ENCODE data around the gene AQP2.
A peak's percentile ranks its signal among the peaks of the same experiment; 100 is the strongest.

Gene AQP2

GRCh38 chr12:49941556-49942511 is 8.7 kb upstream of the AQP2 start:
- DNase-seq (ENCODE audit: low read depth) = no peak

DNA sequence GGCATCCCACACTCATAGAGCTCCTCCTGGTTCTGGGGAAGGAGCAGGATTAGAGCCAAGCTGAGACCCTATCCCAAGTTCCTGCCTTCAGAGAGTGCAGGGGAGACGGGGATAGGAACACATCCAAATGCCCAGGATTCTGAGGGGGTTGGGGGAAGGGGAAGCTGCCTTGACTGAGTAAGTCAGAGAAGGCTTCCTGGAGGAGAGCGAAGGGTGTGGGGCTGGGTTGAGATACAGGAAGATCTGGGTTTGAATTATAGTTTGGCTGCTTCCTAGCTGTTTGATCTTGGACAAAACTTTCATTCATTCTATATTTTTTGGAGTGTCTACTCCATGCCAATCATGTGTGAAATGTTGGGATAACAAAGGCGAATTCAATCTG is 8.0 kb upstream of the AQP2 start:
- no peak for DNase-seq (ENCODE audit: low read depth)

DNA sequence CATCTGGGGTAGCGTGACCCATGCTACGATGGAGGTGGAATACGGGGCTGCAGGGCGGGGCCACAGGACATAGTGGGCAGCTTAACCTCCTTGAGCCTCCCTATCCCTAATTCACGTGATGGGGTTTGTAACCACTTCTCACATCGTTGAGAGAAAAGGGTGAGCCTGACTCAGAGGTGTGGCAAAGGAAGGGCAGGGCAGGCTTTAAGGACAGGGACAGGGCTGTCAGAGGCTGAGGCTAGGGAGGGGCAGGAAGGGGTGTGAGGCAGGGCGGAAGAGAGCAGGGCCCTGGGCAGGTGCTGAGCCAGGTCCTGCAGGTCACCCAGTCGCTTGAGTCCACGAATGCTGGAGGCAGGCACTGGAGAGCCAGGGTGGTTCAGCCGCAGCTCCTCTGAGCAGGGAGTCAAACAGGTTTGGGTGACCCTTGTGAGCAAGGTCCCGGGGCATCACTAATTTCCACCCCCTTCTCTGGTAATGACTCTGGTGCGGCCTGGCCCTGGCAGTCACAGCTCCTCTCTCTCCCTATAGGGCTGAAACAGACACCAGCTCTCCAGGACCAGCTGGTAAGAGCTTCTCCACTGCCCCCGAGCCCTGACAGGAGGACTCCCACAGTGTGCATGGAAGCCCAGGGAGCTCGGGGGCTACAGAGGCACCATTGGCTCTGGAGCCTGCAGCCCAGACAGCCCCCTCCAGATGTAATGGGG is 7.5 kb upstream of the AQP2 start:
- no peak for DNase-seq (ENCODE audit: low read depth)

DNA sequence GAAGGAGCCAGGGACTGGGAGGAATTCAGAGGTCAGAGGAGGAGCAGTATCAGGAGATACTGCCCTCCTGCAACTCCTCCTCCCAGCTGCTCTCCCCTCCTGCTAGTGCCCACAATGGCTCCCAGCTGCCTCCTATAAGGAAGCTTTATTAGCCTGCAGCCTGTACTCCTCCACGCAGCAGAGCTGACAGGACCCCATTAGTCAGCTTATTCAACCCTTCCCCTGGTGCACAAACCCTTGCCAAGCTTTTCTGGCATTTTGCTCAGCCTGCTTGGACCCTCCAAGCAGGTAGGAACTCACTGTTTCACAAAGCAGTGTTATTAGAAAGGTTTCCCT is 6.9 kb upstream of the AQP2 start:
- no peak for DNase-seq (ENCODE audit: low read depth)

- DNase-seq (ENCODE audit: low read depth) = no peak
Observed at GRCh38 chr12:49944046-49944445, 6.5 kb upstream of the AQP2 start.

GRCh38 chr12:49944718-49945117 is 5.8 kb upstream of the AQP2 start:
- no peak for DNase-seq (ENCODE audit: low read depth)

GRCh38 chr12:49945394-49946080 is 5.0 kb upstream of the AQP2 start:
- peak; percentile 66 for DNase-seq (ENCODE audit: low read depth)

GRCh38 chr12:49946086-49946485 is 4.5 kb upstream of the AQP2 start:
- DNase-seq (ENCODE audit: low read depth) = no peak

GRCh38 chr12:49946497-49946896 is 4.0 kb upstream of the AQP2 start:
- no peak for DNase-seq (ENCODE audit: low read depth)

GRCh38 chr12:49947593-49948226 is 2.8 kb upstream of the AQP2 start:
- DNase-seq (ENCODE audit: low read depth) = no peak

GRCh38 chr12:49948866-49949845 is 1.4 kb upstream of the AQP2 start:
- DNase-seq (ENCODE audit: low read depth) = no peak

GRCh38 chr12:49949866-49950265 is 671 bp upstream of the AQP2 start:
- DNase-seq (ENCODE audit: low read depth) = no peak

GRCh38 chr12:49951411-49952240 is 1.1 kb downstream of the AQP2 start:
- no peak for DNase-seq (ENCODE audit: low read depth)

DNA sequence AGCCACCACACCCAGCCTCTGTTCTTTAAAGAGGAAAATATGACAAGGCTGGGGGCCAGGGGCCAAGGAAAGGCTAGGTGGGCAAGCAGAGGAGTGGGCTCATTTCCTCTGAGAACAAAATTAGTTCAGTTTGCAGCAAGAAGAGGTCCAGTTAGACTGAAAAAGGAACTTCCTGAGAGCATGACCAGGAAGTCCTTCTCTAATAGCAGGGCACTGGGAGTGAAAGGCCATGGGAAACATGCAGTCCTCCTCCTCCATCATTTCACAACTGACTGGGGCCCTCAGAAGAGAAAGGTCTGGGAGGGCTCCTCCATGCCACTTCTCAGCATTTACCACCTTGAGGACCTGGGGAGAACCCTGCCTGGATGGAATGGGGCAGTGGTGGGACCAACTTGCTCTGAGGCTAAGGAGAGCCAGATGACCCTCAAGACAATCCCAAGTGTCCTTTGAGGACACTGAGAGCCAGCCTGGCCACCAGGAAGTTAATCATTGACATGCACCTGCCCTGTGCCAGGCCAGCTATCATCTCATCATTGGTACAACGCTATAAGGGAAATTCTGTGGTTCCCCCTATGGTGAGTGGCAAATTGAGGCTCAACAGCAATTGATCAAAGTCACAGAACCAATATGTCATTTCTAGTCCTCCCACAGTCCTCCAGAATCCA is 2.0 kb downstream of the AQP2 start:
- no peak for DNase-seq (ENCODE audit: low read depth)

DNA sequence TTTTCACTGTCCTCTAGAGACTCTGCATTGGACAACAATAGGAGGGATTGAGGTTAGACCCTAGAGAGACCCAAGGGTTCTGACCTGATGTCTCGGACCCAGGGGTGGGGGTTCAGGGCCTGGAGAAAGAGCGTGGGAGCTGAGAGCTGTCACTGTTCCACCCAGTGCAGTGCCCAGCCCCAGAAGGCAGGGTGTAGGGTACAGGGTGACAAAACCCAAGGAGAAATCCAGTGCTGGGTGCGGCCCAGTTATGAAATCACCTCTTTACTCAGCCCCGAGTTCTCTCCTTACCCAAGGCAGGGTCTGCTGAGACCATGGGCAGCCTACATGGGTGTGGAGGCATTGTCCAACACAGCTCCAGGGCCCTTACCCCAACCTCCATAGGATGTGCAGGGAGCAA is 2.6 kb downstream of the AQP2 start:
- no peak for DNase-seq (ENCODE audit: low read depth)

DNA sequence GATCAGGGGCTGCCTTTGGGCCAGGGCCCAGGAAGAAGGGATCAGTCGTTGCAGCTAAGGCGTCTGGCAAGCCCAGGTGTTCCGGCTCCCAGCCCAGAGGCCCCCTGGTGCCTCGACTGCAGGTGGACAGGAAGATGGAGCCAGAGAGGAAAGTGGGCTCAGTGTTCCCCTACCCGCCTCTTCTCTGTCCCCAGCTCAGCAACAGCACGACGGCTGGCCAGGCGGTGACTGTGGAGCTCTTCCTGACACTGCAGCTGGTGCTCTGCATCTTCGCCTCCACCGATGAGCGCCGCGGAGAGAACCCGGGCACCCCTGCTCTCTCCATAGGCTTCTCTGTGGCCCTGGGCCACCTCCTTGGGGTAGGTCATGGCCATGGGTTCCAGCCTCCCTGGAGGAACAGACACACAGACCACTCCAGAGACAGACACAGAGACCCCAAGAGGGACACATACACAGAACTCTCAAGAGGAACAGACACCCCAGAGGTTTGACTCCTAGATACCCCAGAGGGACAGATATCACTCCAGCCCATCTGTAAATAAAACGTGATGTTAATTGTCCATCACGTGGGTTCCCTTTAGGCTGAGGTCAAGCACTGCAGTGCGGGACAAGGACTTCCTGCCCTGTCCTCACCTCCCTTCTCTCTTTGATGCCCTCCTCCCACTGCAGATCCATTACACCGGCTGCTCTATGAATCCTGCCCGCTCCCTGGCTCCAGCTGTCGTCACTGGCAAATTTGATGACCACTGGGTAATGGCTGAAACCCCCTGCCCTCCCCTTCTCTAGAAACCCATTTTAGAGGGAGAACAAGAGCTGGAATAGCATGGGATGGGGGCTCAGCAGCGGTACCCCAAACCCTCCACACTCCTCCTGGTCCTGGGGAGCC is 3.7 kb downstream of the AQP2 start:
- no peak for DNase-seq (ENCODE audit: low read depth)

- DNase-seq (ENCODE audit: low read depth) = no peak
Observed at GRCh38 chr12:49954863-49955830, 4.6 kb downstream of the AQP2 start.

All from stimulated activated CD8-positive, alpha-beta memory T cell treated with anti-CD3 and anti-CD28 coated beads, Interleukin-12 subunit alpha, Interleukin-12 subunit beta, amount 100 ng/mL, for 1 hour (primary cell).